ENCODE results near the gene C5orf58.

DNA sequence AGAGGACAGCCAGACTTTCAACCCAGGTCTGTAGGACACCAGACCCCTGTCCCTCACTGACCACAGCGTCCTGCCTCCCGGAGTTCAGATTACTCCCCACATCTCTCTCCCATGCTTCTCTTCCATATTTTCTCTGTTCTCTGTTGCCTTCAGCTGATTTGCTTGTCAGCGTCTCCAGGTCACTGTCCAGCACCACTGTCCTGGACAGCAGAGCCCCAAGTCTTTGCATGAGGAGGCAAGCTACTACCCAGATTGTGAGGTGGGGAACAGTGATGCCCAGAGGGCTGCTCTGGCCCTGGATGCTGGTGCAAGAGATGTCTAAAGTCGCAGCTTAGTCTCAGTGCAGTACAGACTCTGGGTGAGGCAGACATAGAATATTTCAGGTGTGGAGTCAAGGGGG lies 48.0 kb upstream of the C5orf58 start:
- TF ChIP-seq, protein P1, sequence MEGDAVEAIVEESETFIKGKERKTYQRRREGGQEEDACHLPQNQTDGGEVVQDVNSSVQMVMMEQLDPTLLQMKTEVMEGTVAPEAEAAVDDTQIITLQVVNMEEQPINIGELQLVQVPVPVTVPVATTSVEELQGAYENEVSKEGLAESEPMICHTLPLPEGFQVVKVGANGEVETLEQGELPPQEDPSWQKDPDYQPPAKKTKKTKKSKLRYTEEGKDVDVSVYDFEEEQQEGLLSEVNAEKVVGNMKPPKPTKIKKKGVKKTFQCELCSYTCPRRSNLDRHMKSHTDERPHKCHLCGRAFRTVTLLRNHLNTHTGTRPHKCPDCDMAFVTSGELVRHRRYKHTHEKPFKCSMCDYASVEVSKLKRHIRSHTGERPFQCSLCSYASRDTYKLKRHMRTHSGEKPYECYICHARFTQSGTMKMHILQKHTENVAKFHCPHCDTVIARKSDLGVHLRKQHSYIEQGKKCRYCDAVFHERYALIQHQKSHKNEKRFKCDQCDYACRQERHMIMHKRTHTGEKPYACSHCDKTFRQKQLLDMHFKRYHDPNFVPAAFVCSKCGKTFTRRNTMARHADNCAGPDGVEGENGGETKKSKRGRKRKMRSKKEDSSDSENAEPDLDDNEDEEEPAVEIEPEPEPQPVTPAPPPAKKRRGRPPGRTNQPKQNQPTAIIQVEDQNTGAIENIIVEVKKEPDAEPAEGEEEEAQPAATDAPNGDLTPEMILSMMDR (IDR thresholded peaks at IDR 0.05) = no peak
- no peak for TF ChIP-seq POLR2A (IDR thresholded peaks at IDR 0.05)
- no peak for TF ChIP-seq POLR2AphosphoS5 (IDR thresholded peaks at IDR 0.05)
